Neutrophil (primary cell): ENCODE measurements around the gene ABCB8.

Experiments used
- H3K27ac ChIP-seq: fragments of 200-600 bp; sonication (generic); 2 replicates; pipeline ENCODE4 v1.5.1; 2016; ENCODE audit warnings: mild to moderate bottlenecking, moderate library complexity
- H3K27me3 ChIP-seq: fragments of 200-600 bp; sonication (generic); 2 replicates; pipeline ENCODE4 v1.6.0; 2016; ENCODE audit warnings: mild to moderate bottlenecking
- H3K36me3 ChIP-seq: fragments of 200-600 bp; sonication (generic); 2 replicates; pipeline ENCODE4 v1.5.1; 2017
- H3K4me1 ChIP-seq, 2 experiments: fragments of 200-600 bp in 1 of 2; sonication (generic) in 1 of 2; 1 replicate in 1 of 2; 2 replicates in 1 of 2; pipeline versions ENCODE4 v1.5.1 to v1.6.1; 2013 to 2016; ENCODE audit warnings: low read depth in 1 of 2, low read length in 1 of 2, mild to moderate bottlenecking in 1 of 2, moderate library complexity in 1 of 2; ENCODE audit not compliant: control insufficient read depth in 1 of 2, insufficient read depth in 1 of 2
- H3K4me3 ChIP-seq, 2 experiments: fragments of 200-600 bp in 1 of 2; sonication (generic) in 1 of 2; 1 replicate in 1 of 2; 2 replicates in 1 of 2; pipeline ENCODE4 v1.5.1; 2013 to 2016; ENCODE audit warnings: low read depth in 1 of 2, low read length in 1 of 2, mild to moderate bottlenecking in 1 of 2, moderate library complexity in 1 of 2
- H3K9me3 ChIP-seq: fragments of 200-600 bp; sonication (generic); 2 replicates; pipeline ENCODE4 v1.5.1; 2016
- CTCF ChIP-seq: fragments of 200-600 bp; sonication (generic); IDR thresholded peaks from 2 replicates; pipeline ENCODE4 v1.5.1; 2016; ENCODE audit warnings: antibody characterized with exemption

The ABCB8 gene

GRCh38 chr7:151093748-151094147, 65.5 kb downstream of the ABCB8 start:
- peaks cover 11 to 12% of the 10 kb centered on the region in 2 experiments for H3K4me1 ChIP-seq
- no peaks in the 10 kb centered on the region for H3K9me3 ChIP-seq
- H3K36me3 ChIP-seq = no peaks in the 10 kb centered on the region
- no peak for TF ChIP-seq CTCF
- no peak overlapping the region for H3K27ac ChIP-seq
- peaks cover 8% of the 10 kb centered on the region for H3K27me3 ChIP-seq
- H3K4me3 ChIP-seq = no peak overlapping the region

GRCh38 chr7:151094675-151095074, 66.4 kb downstream of the ABCB8 start:
- TF ChIP-seq CTCF = no peak
- Histone ChIP-seq H3K4me1 (peaks cover 2 to 3% of the 10 kb centered on the region in 2 experiments), H3K27ac (no peak overlapping the region), H3K27me3 (no peaks in the 10 kb centered on the region), H3K9me3 (no peaks in the 10 kb centered on the region), H3K4me3 (no peak overlapping the region), H3K36me3 (no peaks in the 10 kb centered on the region)

GRCh38 chr7:151095123-151095797, 67.0 kb downstream of the ABCB8 start:
- Histone ChIP-seq H3K4me1 (no peaks in the 10 kb centered on the region), H3K27ac (no peak overlapping the region), H3K4me3 (no peak overlapping the region)

GRCh38 chr7:151095828-151096475, 67.7 kb downstream of the ABCB8 start:
- Histone ChIP-seq H3K27me3 (no peaks in the 10 kb centered on the region), H3K4me3 (no peak overlapping the region), H3K27ac (no peak overlapping the region), H3K9me3 (no peaks in the 10 kb centered on the region), H3K4me1 (no peaks in the 10 kb centered on the region), H3K36me3 (no peaks in the 10 kb centered on the region)
- TF ChIP-seq CTCF = no peak

More at GRCh38 chr7:151095123-151095797, 67.0 kb downstream of the ABCB8 start:
- Histone ChIP-seq H3K36me3 (no peaks in the 10 kb centered on the region), H3K9me3 (no peaks in the 10 kb centered on the region), H3K27me3 (no peaks in the 10 kb centered on the region)
- TF ChIP-seq CTCF = no peak
